Panc1 (cell line): ENCODE data around the gene SSC5D. TPM values are rescaled to one million over a fixed set of nuclear protein-coding genes. Genes with fewer than 3 reads are reported as not detected.

Source experiments
- ATAC-seq: fragments of 200-7000 bp; cut with Tn5 transposase; 2 replicates; pipeline ENCODE4 v1.9.1; 2020; ENCODE audit warnings: mild to moderate bottlenecking, moderate library complexity
- BruUV-seq: library from RNA; stranded (reverse); fragments of 400-500 nt; replicated peaks from 2 replicates; lab custom pipeline; 2021; lab: Mats Ljungman, UMichigan
- CTCF ChIA-PET: fragments of 300-600 bp; sonication (Branson Sonifier 250); formaldehyde crosslinking; loops from one replicate; lab custom pipeline; 2022; ENCODE audit warnings: antibody characterized with exemption; lab: Charles Lee
- POLR2A ChIA-PET: fragments of 300-600 bp; sonication (Branson Sonifier 250); formaldehyde crosslinking; loops from one replicate; lab custom pipeline; 2022; ENCODE audit warnings: antibody characterized with exemption; lab: Charles Lee
- DNase-seq: peaks from one replicate; pipeline ENCODE4 v3.0.0-alpha.2; 2010; ENCODE audit warnings: low read depth, low spot score
- H3K27ac ChIP-seq: 2 replicates; pipeline ENCODE4 v1.5.1; 2011; ENCODE audit warnings: mild to moderate bottlenecking, low read length, inconsistent platforms
- H3K27me3 ChIP-seq: fragments of 200-500 bp; sonication (Bioruptor generic); 2 replicates; pipeline ENCODE4 v1.6.0; 2014; ENCODE audit warnings: low read length, inconsistent platforms; ENCODE audit not compliant: control insufficient read depth, insufficient read depth
- H3K36me3 ChIP-seq: fragments of 200-500 bp; sonication (Bioruptor generic); 2 replicates; pipeline ENCODE4 v1.5.1; 2014; ENCODE audit warnings: inconsistent platforms, mild to moderate bottlenecking, low read length, moderate library complexity; ENCODE audit not compliant: control insufficient read depth, insufficient read depth
- H3K4me1 ChIP-seq: 2 replicates; pipeline ENCODE4 v1.5.1; 2011; ENCODE audit warnings: inconsistent platforms, mild to moderate bottlenecking, low read length, moderate library complexity; ENCODE audit not compliant: control insufficient read depth, insufficient read depth
- H3K4me3 ChIP-seq, 2 experiments: 2 replicates each; pipeline ENCODE4 v1.5.1; 2011 to 2012; ENCODE audit warnings: low read depth in 2 of 2, low read length in 2 of 2, mild to moderate bottlenecking in 2 of 2, inconsistent platforms in 1 of 2, moderate library complexity in 1 of 2
- H3K9me3 ChIP-seq: fragments of 200-500 bp; sonication (Bioruptor generic); 2 replicates; pipeline ENCODE4 v1.5.1; 2014; ENCODE audit warnings: low read depth, mild to moderate bottlenecking, inconsistent platforms, low read length, moderate library complexity; ENCODE audit not compliant: control insufficient read depth, insufficient read depth
- POLR2AphosphoS5 ChIP-seq: IDR thresholded peaks from 2 replicates; pipeline ENCODE4 v1.6.1; 2012; ENCODE audit warnings: mild to moderate bottlenecking, low read depth, low read length, moderate library complexity
- SIN3A ChIP-seq: IDR thresholded peaks from 2 replicates; pipeline ENCODE4 v1.6.1; 2012; ENCODE audit warnings: low read depth, mild to moderate bottlenecking, low read length, moderate library complexity, borderline replicate concordance; ENCODE audit not compliant: insufficient read depth
- TCF7L2 ChIP-seq: IDR thresholded peaks from 2 replicates; pipeline ENCODE4 v1.6.1; 2011; ENCODE audit warnings: mild to moderate bottlenecking, low read depth, low read length, inconsistent platforms
- in situ Hi-C: cut with HindIII; loops from 2 replicates; pipeline ENCODE4 v1.10.0; 2016; ENCODE audit warnings: low sequenced_read_pairs, low pct_unique_long_range_greater_than_20kb
- intact Hi-C: fragments of 100-400 bp; cut with micrococcal nuclease; formaldehyde crosslinking; loops from one replicate; pipeline ENCODE4 v1.10.0; 2022; ENCODE audit not compliant: unreplicated experiment
- total RNA-seq: library from RNA; stranded (reverse); gene quantifications from one replicate; pipeline ENCODE4 v1.2.1, GENCODE V29; 2021; ENCODE audit not compliant: unreplicated experiment
- TF ChIP-seq, protein P1 (sequence below): fragments of 450-650 bp; IDR thresholded peaks from 2 replicates; pipeline ENCODE4 v1.5.1; 2017; ENCODE audit warnings: mild to moderate bottlenecking
- TF ChIP-seq, protein P2 (sequence below), 2 experiments: IDR thresholded peaks; 2 replicates each; pipeline ENCODE4 v1.6.1; 2011 to 2012; ENCODE audit warnings: low read depth in 2 of 2, control low read depth in 1 of 2, low read length in 1 of 2, mild to moderate bottlenecking in 1 of 2, moderate library complexity in 1 of 2; ENCODE audit not compliant: insufficient read depth in 1 of 2

Gene SSC5D
- total RNA-seq, 1 experiment from 2014 or later: 13.0 TPM

DNA sequence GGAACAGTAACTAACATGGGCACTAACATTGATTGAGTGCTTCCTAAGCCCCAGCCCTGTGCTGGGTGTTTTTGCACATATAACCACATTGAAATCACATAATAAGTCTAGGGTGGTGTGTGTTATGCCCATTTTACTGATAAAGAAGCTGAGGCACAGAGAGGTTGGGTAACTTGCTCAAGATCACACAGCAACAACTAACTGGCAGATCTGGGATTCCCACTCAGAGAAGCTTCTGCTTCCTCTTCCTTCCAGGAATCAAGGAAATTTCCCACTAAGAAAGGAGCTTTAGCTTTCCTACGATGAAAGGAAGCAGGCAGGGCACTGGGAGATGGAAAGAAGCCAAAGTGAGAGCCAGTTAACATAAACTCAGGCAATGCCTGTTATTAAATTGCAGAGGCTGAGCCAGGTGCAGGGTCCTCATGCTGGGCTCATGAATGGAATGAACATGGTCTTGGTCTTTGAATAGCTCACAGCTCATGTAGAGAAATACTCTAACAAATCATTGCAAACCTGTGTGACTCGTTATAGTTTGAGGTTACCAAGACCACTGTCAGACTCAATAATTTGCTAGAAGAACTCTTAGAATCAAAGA, 10.1 kb downstream of the SSC5D start:
- ChIA-PET POLR2A (no interaction called here), CTCF (interaction anchor here (0.6 kb wide), 1 partner anchor 357 kb away, joined by 3 read pairs; no protein-coding TSS in a partner anchor)
- Histone ChIP-seq H3K27me3 (no peaks in the 10 kb centered on the region), H3K9me3 (no peaks in the 10 kb centered on the region), H3K27ac (0 out of 2 replicates have a peak overlapping the region, but pooled peaks have one; percentile 29), H3K36me3 (no peaks in the 10 kb centered on the region), H3K4me1 (peaks cover 6% of the 10 kb centered on the region), H3K4me3 (no peak overlapping the region)
- TF ChIP-seq POLR2AphosphoS5 (no peak), TCF7L2 (no peak), SIN3A (no peak)
- TF ChIP-seq, protein P1, sequence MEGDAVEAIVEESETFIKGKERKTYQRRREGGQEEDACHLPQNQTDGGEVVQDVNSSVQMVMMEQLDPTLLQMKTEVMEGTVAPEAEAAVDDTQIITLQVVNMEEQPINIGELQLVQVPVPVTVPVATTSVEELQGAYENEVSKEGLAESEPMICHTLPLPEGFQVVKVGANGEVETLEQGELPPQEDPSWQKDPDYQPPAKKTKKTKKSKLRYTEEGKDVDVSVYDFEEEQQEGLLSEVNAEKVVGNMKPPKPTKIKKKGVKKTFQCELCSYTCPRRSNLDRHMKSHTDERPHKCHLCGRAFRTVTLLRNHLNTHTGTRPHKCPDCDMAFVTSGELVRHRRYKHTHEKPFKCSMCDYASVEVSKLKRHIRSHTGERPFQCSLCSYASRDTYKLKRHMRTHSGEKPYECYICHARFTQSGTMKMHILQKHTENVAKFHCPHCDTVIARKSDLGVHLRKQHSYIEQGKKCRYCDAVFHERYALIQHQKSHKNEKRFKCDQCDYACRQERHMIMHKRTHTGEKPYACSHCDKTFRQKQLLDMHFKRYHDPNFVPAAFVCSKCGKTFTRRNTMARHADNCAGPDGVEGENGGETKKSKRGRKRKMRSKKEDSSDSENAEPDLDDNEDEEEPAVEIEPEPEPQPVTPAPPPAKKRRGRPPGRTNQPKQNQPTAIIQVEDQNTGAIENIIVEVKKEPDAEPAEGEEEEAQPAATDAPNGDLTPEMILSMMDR: no peak
- TF ChIP-seq, protein P2, sequence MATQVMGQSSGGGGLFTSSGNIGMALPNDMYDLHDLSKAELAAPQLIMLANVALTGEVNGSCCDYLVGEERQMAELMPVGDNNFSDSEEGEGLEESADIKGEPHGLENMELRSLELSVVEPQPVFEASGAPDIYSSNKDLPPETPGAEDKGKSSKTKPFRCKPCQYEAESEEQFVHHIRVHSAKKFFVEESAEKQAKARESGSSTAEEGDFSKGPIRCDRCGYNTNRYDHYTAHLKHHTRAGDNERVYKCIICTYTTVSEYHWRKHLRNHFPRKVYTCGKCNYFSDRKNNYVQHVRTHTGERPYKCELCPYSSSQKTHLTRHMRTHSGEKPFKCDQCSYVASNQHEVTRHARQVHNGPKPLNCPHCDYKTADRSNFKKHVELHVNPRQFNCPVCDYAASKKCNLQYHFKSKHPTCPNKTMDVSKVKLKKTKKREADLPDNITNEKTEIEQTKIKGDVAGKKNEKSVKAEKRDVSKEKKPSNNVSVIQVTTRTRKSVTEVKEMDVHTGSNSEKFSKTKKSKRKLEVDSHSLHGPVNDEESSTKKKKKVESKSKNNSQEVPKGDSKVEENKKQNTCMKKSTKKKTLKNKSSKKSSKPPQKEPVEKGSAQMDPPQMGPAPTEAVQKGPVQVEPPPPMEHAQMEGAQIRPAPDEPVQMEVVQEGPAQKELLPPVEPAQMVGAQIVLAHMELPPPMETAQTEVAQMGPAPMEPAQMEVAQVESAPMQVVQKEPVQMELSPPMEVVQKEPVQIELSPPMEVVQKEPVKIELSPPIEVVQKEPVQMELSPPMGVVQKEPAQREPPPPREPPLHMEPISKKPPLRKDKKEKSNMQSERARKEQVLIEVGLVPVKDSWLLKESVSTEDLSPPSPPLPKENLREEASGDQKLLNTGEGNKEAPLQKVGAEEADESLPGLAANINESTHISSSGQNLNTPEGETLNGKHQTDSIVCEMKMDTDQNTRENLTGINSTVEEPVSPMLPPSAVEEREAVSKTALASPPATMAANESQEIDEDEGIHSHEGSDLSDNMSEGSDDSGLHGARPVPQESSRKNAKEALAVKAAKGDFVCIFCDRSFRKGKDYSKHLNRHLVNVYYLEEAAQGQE (IDR thresholded peaks at IDR 0.05; ENCODE audit: insufficient read depth in 1 of 2, low read depth in 2 of 2, low read length in 1 of 2): no peak
- BruUV-seq: no TSS peak
- ATAC-seq (no peak), DNase-seq (no peak)
- in situ Hi-C loops (no loop called here), intact Hi-C loops (no loop called here)

DNA sequence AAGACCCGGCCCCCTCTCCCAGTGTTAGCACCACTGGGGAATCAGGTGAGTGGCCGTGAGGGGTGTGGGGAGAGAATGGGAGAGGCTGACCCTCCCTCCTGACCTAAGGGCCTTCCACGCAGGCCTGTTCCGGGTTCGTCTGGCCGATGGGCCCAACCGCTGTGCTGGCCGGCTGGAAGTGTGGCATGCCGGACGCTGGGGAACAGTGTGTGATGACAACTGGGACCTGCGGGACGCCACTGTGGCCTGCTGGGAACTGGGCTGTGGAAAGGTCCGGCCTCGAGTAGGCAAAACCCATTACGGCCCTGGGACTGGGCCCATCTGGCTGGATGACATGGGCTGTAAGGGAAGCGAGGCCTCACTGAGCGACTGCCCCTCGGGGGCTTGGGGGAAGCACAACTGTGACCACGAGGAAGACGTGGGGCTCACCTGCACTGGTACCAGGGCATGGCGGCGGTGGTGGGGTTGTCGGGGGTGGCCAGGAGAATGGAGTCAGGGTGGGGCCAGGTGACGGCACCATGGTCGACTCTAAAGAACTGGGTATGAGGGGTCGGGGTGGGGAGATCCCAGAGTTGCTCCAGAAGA, 12.2 kb downstream of the SSC5D start:
- BruUV-seq: no TSS peak
- intact Hi-C loops: no loop called here
- ATAC-seq (no peak), DNase-seq (no peak)
- Histone ChIP-seq H3K27me3 (no peaks in the 10 kb centered on the region), H3K36me3 (no peaks in the 10 kb centered on the region), H3K4me1 (no peaks in the 10 kb centered on the region), H3K9me3 (no peaks in the 10 kb centered on the region), H3K27ac (no peak overlapping the region), H3K4me3 (no peak overlapping the region)
- TF ChIP-seq POLR2AphosphoS5 (no peak), TCF7L2 (no peak), SIN3A (no peak)
- TF ChIP-seq, protein P2 (IDR thresholded peaks at IDR 0.05; ENCODE audit: insufficient read depth in 1 of 2, low read depth in 2 of 2, low read length in 1 of 2): no peak
- TF ChIP-seq, protein P1: no peak
- POLR2A ChIA-PET: no interaction called here
- CTCF ChIA-PET: no interaction called here
- in situ Hi-C loops: no loop called here
